Astrocyte (in vitro differentiated cells and primary cell): ENCODE data around the gene CTAGE8.
"Not testable (repeated sequence)": the region's sequence is repeated elsewhere in the genome, so short reads cannot be mapped to it uniquely, and the experiment has no call there.

Experiments
- CTCF ChIP-seq: IDR thresholded peaks from 2 replicates; pipeline ENCODE4 v1.5.1; 2011; ENCODE audit warnings: low read depth, mild to moderate bottlenecking, inconsistent platforms, low read length, moderate library complexity; ENCODE audit not compliant: insufficient read depth
- EZH2 ChIP-seq: IDR thresholded peaks from 2 replicates; pipeline ENCODE4 v1.6.1; 2012; ENCODE audit warnings: mild to moderate bottlenecking, low read length, inconsistent platforms; ENCODE audit not compliant: insufficient read depth

- TF ChIP-seq CTCF, EZH2: not testable (repeated sequence)
These were observed 22.1 kb downstream of the CTAGE8 start for GRCh38 chr7:144246967-144247366.
